HepG2 (cell line): ENCODE results near the gene SSBP4. TPM values are rescaled to one million over a fixed set of nuclear protein-coding genes. Genes with fewer than 3 reads are reported as not detected.
A peak's percentile ranks its signal among the peaks of the same experiment; 100 is the strongest.

Experiments used
- ATAC-seq: fragments of 200-7000 bp; cut with Tn5 transposase; 3 replicates; pipeline ENCODE4 v1.9.1; 2020; ENCODE audit warnings: mild to moderate bottlenecking, moderate library complexity
- BruUV-seq: library from RNA; stranded (reverse); fragments of 400-500 nt; replicated peaks from 2 replicates; lab custom pipeline; 2021; lab: Mats Ljungman, UMichigan
- CTCF ChIA-PET: fragments of 300-600 bp; formaldehyde crosslinking; extraction: SDS; loops from one replicate; lab custom pipeline; 2021; ENCODE audit warnings: low total read pairs, inconsistent platforms, low intra/inter-chr PET ratio; lab: Yijun Ruan, JAX
- POLR2A ChIA-PET: fragments of 350-600 bp; sonication (Branson Sonifier 250); formaldehyde crosslinking; loops from one replicate; lab custom pipeline; 2020; ENCODE audit warnings: antibody characterized with exemption, inconsistent platforms; lab: Yijun Ruan, JAX
- DNase-seq: peaks from one replicate; pipeline ENCODE4 v3.0.0-alpha.2; 2015; ENCODE audit warnings: low spot score
- FAIRE-seq: peaks from 3 replicates; lab custom pipeline; 2011; peaks lifted over from hg19 to GRCh38; lab: Jason Lieb, UNC
- H2AFZ ChIP-seq: one replicate; pipeline ENCODE4 v1.6.1; 2011; ENCODE audit warnings: low read length, inconsistent platforms
- H3K27ac ChIP-seq: fragments of 300-600 bp; 3 replicates; pipeline ENCODE4 v1.8.0; 2011; ENCODE audit warnings: mixed run types, mild to moderate bottlenecking, mixed read lengths, low read length, inconsistent platforms; ENCODE audit not compliant: insufficient read depth; ENCODE audit errors: extremely low read length
- H3K27me3 ChIP-seq, 2 experiments: fragments of 200-600 bp in 1 of 2; 2 replicates in 1 of 2; 3 replicates in 1 of 2; pipeline versions ENCODE4 v1.6.0 to v1.8.0; 2011; ENCODE audit warnings: low read length in 2 of 2, mild to moderate bottlenecking in 2 of 2, moderate library complexity in 2 of 2, inconsistent platforms in 1 of 2; ENCODE audit not compliant: insufficient read depth in 2 of 2, control insufficient read depth in 1 of 2
- H3K36me3 ChIP-seq, 2 experiments: fragments of 200-600 bp in 1 of 2; replicated peaks in 1 of 2; 2 replicates in 1 of 2; 3 replicates in 1 of 2; pipeline versions ENCODE4 v1.5.1 to v1.8.0; 2011; ENCODE audit warnings: low read length in 2 of 2, inconsistent platforms in 1 of 2; ENCODE audit not compliant: insufficient read depth in 2 of 2, control insufficient read depth in 1 of 2
- H3K4me1 ChIP-seq: 2 replicates; pipeline ENCODE4 v1.5.1; 2012; ENCODE audit warnings: low read length, inconsistent platforms; ENCODE audit not compliant: insufficient read depth
- H3K4me2 ChIP-seq: 2 replicates; pipeline ENCODE4 v1.6.0; 2011; ENCODE audit warnings: low read depth, low read length, inconsistent platforms
- H3K4me3 ChIP-seq, 3 experiments: fragments of 200-600 bp in 1 of 3; sonication (generic), shearing (Covaris generic) in 1 of 3; replicated peaks in 1 of 3; 2 replicates each; pipeline ENCODE4 v1.5.1; 2011 to 2016; ENCODE audit warnings: low read length in 3 of 3, inconsistent platforms in 2 of 3, low read depth in 2 of 3, mild to moderate bottlenecking in 2 of 3, control low read depth in 1 of 3, mixed read lengths in 1 of 3; ENCODE audit not compliant: insufficient read depth in 1 of 3
- H3K79me2 ChIP-seq: one replicate; pipeline ENCODE4 v1.6.1; 2011; ENCODE audit warnings: low read length, inconsistent platforms; ENCODE audit not compliant: insufficient read depth
- H3K9ac ChIP-seq: 2 replicates; pipeline ENCODE4 v1.6.0; 2011; ENCODE audit warnings: mild to moderate bottlenecking, low read depth, low read length, inconsistent platforms; ENCODE audit not compliant: insufficient read depth
- H3K9me3 ChIP-seq: 2 replicates; pipeline ENCODE4 v1.5.1; 2012; ENCODE audit warnings: mild to moderate bottlenecking, low read length
- H4K20me1 ChIP-seq: 2 replicates; pipeline ENCODE4 v1.6.0; 2011; ENCODE audit warnings: inconsistent platforms, mild to moderate bottlenecking, low read length, moderate library complexity; ENCODE audit not compliant: insufficient read depth
- ETV5 ChIP-seq: IDR thresholded peaks from 2 replicates; pipeline ENCODE4 v1.6.1; 2018; ENCODE audit warnings: missing biosample characterization, missing genetic modification reagents, inconsistent platforms, borderline replicate concordance
- HMG20A ChIP-seq: IDR thresholded peaks from 2 replicates; pipeline ENCODE4 v1.6.1; 2016; ENCODE audit warnings: borderline replicate concordance
- HNRNPL ChIP-seq: fragments of 200-400 bp; formaldehyde crosslinking; IDR thresholded peaks from 2 replicates; pipeline ENCODE4 v1.6.1; 2017; ENCODE audit warnings: mild to moderate bottlenecking, low read depth, low read length
- HOXA3 ChIP-seq: sonication (generic); formaldehyde crosslinking; IDR thresholded peaks from 2 replicates; pipeline ENCODE4 v1.5.0; 2020; ENCODE audit warnings: missing genetic modification reagents
- HOXA7 ChIP-seq: sonication (generic); formaldehyde crosslinking; IDR thresholded peaks from 2 replicates; pipeline ENCODE4 v1.8.1; 2022; ENCODE audit warnings: mild to moderate bottlenecking, missing genetic modification reagents, moderate library complexity
- TAF15 ChIP-seq: fragments of 200-400 bp; formaldehyde crosslinking; IDR thresholded peaks from one replicate; pipeline ENCODE4 v1.6.1; 2018; ENCODE audit warnings: mild to moderate bottlenecking, low read depth, low read length; ENCODE audit not compliant: poor library complexity, severe bottlenecking
- ZC3H13 ChIP-seq: sonication (generic); formaldehyde crosslinking; IDR thresholded peaks from 2 replicates; pipeline ENCODE4 v1.8.1; 2023; ENCODE audit warnings: mild to moderate bottlenecking, missing genetic modification reagents, moderate library complexity
- ZNF12 ChIP-seq: sonication (generic); formaldehyde crosslinking; IDR thresholded peaks from 2 replicates; pipeline ENCODE4 v1.5.0; 2020; ENCODE audit warnings: missing genetic modification reagents
- ZNF572 ChIP-seq: sonication (generic); formaldehyde crosslinking; IDR thresholded peaks from 2 replicates; pipeline ENCODE4 v1.5.1; 2020; ENCODE audit warnings: mild to moderate bottlenecking, missing genetic modification reagents
- ZNF619 ChIP-seq: sonication (generic); formaldehyde crosslinking; IDR thresholded peaks from 2 replicates; pipeline ENCODE4 v1.4.0; 2020; ENCODE audit warnings: mild to moderate bottlenecking, missing genetic modification reagents
- ZNF644 ChIP-seq: IDR thresholded peaks from 2 replicates; pipeline ENCODE4 v1.6.1; 2016; ENCODE audit warnings: low read depth
- ZNF775 ChIP-seq: sonication (generic); formaldehyde crosslinking; IDR thresholded peaks from 2 replicates; pipeline ENCODE4 v1.4.0; 2020; ENCODE audit warnings: missing genetic modification reagents, mild to moderate bottlenecking, moderate library complexity, borderline replicate concordance
- WGBS: methylation state at CpG from one replicate; pipeline ENCODE4 v1.1.6; 2017; ENCODE audit warnings: low lambda C conversion rate; 5-methylcytosine and 5-hydroxymethylcytosine counted together
- in situ Hi-C: cut with HindIII; loops from 2 replicates; pipeline ENCODE4 v1.10.0; 2017; ENCODE audit warnings: low pct_unique_long_range_greater_than_20kb; ENCODE audit not compliant: extremely low pct_ligation_motif_present
- intact Hi-C: fragments of 100-400 bp; cut with micrococcal nuclease; formaldehyde crosslinking; loops from one replicate; pipeline ENCODE4 v1.10.0; 2022; ENCODE audit not compliant: unreplicated experiment
- polyA plus RNA-seq, 8 experiments: library from polyadenylated mRNA; depleted of rRNA in 3 of 8; stranded (reverse) in 7 of 8; unstranded in 1 of 8; fragments of >200 nt; fragmentation: Illumina TruSeq in 4 of 8; extraction: Trizol in 4 of 8; gene quantifications; 2 replicates each; pipeline versions ENCODE4 v1.2.1 to v1.2.3, GENCODE V29; 2011 to 2016; ENCODE audit warnings: low read depth in 4 of 8, missing spikeins in 1 of 8, mixed read lengths in 1 of 8; ENCODE audit not compliant: insufficient read depth in 1 of 8
- total RNA-seq, 5 experiments: library from RNA; depleted of rRNA; stranded (reverse); fragments of >200 nt; fragmentation: Illumina TruSeq; extraction: Trizol; gene quantifications; 2 replicates each; pipeline ENCODE4 v1.2.3, GENCODE V29; 2016; ENCODE audit warnings: low read depth in 1 of 5
- TF ChIP-seq, protein P1 (sequence below): sonication (generic); formaldehyde crosslinking; IDR thresholded peaks from 2 replicates; pipeline ENCODE4 v1.8.0; 2022; ENCODE audit warnings: mild to moderate bottlenecking, missing genetic modification reagents; ENCODE audit not compliant: insufficient replicate concordance
- TF ChIP-seq, protein P2 (sequence below): sonication (generic); formaldehyde crosslinking; IDR thresholded peaks from 2 replicates; pipeline ENCODE4 v1.9.0; 2022; ENCODE audit warnings: missing genetic modification reagents, mild to moderate bottlenecking, borderline replicate concordance
- TF ChIP-seq, protein P3 (sequence below): sonication (generic); formaldehyde crosslinking; IDR thresholded peaks from 2 replicates; pipeline ENCODE4 v1.4.0; 2020; ENCODE audit warnings: missing genetic modification reagents
- TF ChIP-seq, protein P4 (sequence below): sonication (generic); formaldehyde crosslinking; IDR thresholded peaks from 2 replicates; pipeline ENCODE4 v1.9.0; 2021; ENCODE audit warnings: missing genetic modification reagents, borderline replicate concordance

SSBP4 gene
- total and polyA plus RNA-seq, 2 of the 13 experiments (the other 11 are each of a cell fraction or from before 2014, with no cell fraction given), result 20.8 to 39.5 TPM

GRCh38 chr19:18435842-18436670, 16.9 kb downstream of the SSBP4 start:
- ATAC-seq (no peak), DNase-seq (no peak), FAIRE-seq (no peak)
- Histone ChIP-seq H3K27me3 (no peaks in the 10 kb centered on the region), H4K20me1 (peaks cover 6% of the 10 kb centered on the region; the same call in 1 of the 2 replicates), H3K36me3 (peaks cover 0 to 3% of the 10 kb centered on the region in 2 experiments; a peak in 1 of 5 replicates), H3K27ac (no peak overlapping the region), H3K9me3 (no peaks in the 10 kb centered on the region), H2AFZ (no peak overlapping the region), H3K79me2 (no peaks in the 10 kb centered on the region), H3K4me2 (peak overlapping the region; percentile 49; the same call in 1 of the 2 replicates), H3K4me1 (peaks cover 30% of the 10 kb centered on the region), H3K4me3 (no peak overlapping the region), H3K9ac (no peak overlapping the region)
- WGBS, result 95% methylated on average over 41 of the region's 46 CpGs
- intact Hi-C loops, result no loop called here
- in situ Hi-C loops, result no loop called here
- ChIA-PET POLR2A (no interaction called here), CTCF (no interaction called here)
- BruUV-seq, result no TSS peak
- TF ChIP-seq ZNF644 (CRISPR knock-in tag) (no peak), ZNF12 (no peak), ZC3H13 (CRISPR knock-in tag) (no peak), HNRNPL (0 out of 2 replicates have a peak, but pooled peaks have one; percentile 40), ZNF775 (no peak), HOXA3 (CRISPR knock-in tag) (0 out of 2 replicates have a peak, but pooled peaks have one; percentile 12), HMG20A (no peak), ETV5 (CRISPR knock-in tag) (no peak), HOXA7 (no peak), ZNF572 (CRISPR knock-in tag) (no peak), TAF15 (no peak), ZNF619 (no peak)
- TF ChIP-seq, protein P1, sequence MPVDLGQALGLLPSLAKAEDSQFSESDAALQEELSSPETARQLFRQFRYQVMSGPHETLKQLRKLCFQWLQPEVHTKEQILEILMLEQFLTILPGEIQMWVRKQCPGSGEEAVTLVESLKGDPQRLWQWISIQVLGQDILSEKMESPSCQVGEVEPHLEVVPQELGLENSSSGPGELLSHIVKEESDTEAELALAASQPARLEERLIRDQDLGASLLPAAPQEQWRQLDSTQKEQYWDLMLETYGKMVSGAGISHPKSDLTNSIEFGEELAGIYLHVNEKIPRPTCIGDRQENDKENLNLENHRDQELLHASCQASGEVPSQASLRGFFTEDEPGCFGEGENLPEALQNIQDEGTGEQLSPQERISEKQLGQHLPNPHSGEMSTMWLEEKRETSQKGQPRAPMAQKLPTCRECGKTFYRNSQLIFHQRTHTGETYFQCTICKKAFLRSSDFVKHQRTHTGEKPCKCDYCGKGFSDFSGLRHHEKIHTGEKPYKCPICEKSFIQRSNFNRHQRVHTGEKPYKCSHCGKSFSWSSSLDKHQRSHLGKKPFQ (CRISPR knock-in tag), result no peak
- TF ChIP-seq, protein P2, sequence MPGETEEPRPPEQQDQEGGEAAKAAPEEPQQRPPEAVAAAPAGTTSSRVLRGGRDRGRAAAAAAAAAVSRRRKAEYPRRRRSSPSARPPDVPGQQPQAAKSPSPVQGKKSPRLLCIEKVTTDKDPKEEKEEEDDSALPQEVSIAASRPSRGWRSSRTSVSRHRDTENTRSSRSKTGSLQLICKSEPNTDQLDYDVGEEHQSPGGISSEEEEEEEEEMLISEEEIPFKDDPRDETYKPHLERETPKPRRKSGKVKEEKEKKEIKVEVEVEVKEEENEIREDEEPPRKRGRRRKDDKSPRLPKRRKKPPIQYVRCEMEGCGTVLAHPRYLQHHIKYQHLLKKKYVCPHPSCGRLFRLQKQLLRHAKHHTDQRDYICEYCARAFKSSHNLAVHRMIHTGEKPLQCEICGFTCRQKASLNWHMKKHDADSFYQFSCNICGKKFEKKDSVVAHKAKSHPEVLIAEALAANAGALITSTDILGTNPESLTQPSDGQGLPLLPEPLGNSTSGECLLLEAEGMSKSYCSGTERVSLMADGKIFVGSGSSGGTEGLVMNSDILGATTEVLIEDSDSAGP (CRISPR knock-in tag), result 0 out of 2 replicates have a peak, but pooled peaks have one; percentile 30
- TF ChIP-seq, protein P3, sequence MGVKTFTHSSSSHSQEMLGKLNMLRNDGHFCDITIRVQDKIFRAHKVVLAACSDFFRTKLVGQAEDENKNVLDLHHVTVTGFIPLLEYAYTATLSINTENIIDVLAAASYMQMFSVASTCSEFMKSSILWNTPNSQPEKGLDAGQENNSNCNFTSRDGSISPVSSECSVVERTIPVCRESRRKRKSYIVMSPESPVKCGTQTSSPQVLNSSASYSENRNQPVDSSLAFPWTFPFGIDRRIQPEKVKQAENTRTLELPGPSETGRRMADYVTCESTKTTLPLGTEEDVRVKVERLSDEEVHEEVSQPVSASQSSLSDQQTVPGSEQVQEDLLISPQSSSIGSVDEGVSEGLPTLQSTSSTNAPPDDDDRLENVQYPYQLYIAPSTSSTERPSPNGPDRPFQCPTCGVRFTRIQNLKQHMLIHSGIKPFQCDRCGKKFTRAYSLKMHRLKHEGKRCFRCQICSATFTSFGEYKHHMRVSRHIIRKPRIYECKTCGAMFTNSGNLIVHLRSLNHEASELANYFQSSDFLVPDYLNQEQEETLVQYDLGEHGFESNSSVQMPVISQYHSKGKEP (CRISPR knock-in tag), result no peak
- TF ChIP-seq, protein P4, sequence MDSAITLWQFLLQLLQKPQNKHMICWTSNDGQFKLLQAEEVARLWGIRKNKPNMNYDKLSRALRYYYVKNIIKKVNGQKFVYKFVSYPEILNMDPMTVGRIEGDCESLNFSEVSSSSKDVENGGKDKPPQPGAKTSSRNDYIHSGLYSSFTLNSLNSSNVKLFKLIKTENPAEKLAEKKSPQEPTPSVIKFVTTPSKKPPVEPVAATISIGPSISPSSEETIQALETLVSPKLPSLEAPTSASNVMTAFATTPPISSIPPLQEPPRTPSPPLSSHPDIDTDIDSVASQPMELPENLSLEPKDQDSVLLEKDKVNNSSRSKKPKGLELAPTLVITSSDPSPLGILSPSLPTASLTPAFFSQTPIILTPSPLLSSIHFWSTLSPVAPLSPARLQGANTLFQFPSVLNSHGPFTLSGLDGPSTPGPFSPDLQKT (CRISPR knock-in tag), result no peak
